GM23248 (cell line): ENCODE results near the gene TRIM17. TPM values are rescaled to one million over a fixed set of nuclear protein-coding genes. Genes with fewer than 3 reads are reported as not detected.

ENCODE experiments used
- DNase-seq: peaks from one replicate; pipeline ENCODE4 v3.0.0-alpha.2; 2015
- H2AFZ ChIP-seq: fragments of 200-600 bp; sonication (generic); 2 replicates; pipeline ENCODE4 v1.6.1; 2016; ENCODE audit warnings: antibody characterized with exemption
- H3F3A ChIP-seq: fragments of 200-600 bp; sonication (generic); 2 replicates; pipeline ENCODE4 v1.6.1; 2016; ENCODE audit warnings: mild to moderate bottlenecking, antibody characterized with exemption, mixed run types; ENCODE audit not compliant: insufficient read depth
- H3K27ac ChIP-seq: fragments of 200-600 bp; sonication (generic); 2 replicates; pipeline ENCODE4 v1.5.1; 2016; ENCODE audit warnings: mild to moderate bottlenecking
- H3K27me3 ChIP-seq: fragments of 200-600 bp; sonication (generic); replicated peaks from 2 replicates; pipeline ENCODE4 v1.6.1; 2016; ENCODE audit warnings: mild to moderate bottlenecking; ENCODE audit not compliant: insufficient read depth
- H3K36me3 ChIP-seq: fragments of 200-600 bp; sonication (generic); 2 replicates; pipeline ENCODE4 v1.6.1; 2016; ENCODE audit warnings: low read depth, mild to moderate bottlenecking
- H3K4me1 ChIP-seq: fragments of 200-600 bp; sonication (generic); 2 replicates; pipeline ENCODE4 v1.6.1; 2016; ENCODE audit warnings: mild to moderate bottlenecking; ENCODE audit not compliant: insufficient read depth
- H3K4me2 ChIP-seq: fragments of 200-600 bp; sonication (generic); one replicate; pipeline ENCODE4 v1.6.1; 2016; ENCODE audit warnings: mild to moderate bottlenecking; ENCODE audit not compliant: unreplicated experiment
- H3K4me3 ChIP-seq: fragments of 200-600 bp; sonication (generic); 2 replicates; pipeline ENCODE4 v1.5.1; 2016; ENCODE audit warnings: mild to moderate bottlenecking
- H3K79me2 ChIP-seq: fragments of 200-600 bp; sonication (generic); 2 replicates; pipeline ENCODE4 v1.6.1; 2016; ENCODE audit warnings: mild to moderate bottlenecking; ENCODE audit not compliant: insufficient read depth
- H3K9ac ChIP-seq: fragments of 200-600 bp; sonication (generic); 2 replicates; pipeline ENCODE4 v1.6.1; 2016; ENCODE audit warnings: mild to moderate bottlenecking
- H3K9me2 ChIP-seq: fragments of 200-600 bp; sonication (generic); 2 replicates; pipeline ENCODE4 v1.6.1; 2016; ENCODE audit warnings: mixed run types, mild to moderate bottlenecking, moderate library complexity; ENCODE audit not compliant: insufficient read depth
- H3K9me3 ChIP-seq: fragments of 200-600 bp; sonication (generic); one replicate; pipeline ENCODE4 v1.6.1; 2017; ENCODE audit warnings: low read depth
- H4K20me1 ChIP-seq: fragments of 200-600 bp; sonication (generic); 2 replicates; pipeline ENCODE4 v1.6.0; 2016; ENCODE audit not compliant: insufficient read depth
- EZH2 ChIP-seq: fragments of 200-600 bp; sonication (generic); IDR thresholded peaks from 2 replicates; pipeline ENCODE4 v1.6.1; 2018; ENCODE audit warnings: antibody characterized with exemption, mild to moderate bottlenecking; ENCODE audit not compliant: insufficient read depth, poor library complexity, severe bottlenecking
- EZH2phosphoT487 ChIP-seq: fragments of 200-600 bp; sonication (generic); IDR thresholded peaks from 2 replicates; pipeline ENCODE4 v1.6.1; 2018; ENCODE audit warnings: antibody characterized with exemption, moderate library complexity, mild to moderate bottlenecking, low read depth; ENCODE audit not compliant: insufficient read depth
- WGBS, 2 experiments: methylation state at CpG; one replicate each; pipeline ENCODE4 v1.1.6; 2015 to 2017; ENCODE audit warnings: low lambda C conversion rate in 2 of 2, low coverage in 1 of 2; ENCODE audit errors: missing lambda C conversion rate in 2 of 2; 5-methylcytosine and 5-hydroxymethylcytosine counted together
- in situ Hi-C: fragments of 300-500 bp; cut with MboI; formaldehyde crosslinking; loops from 2 replicates; pipeline ENCODE4 v1.15.0; 2020
- polyA plus RNA-seq: library from polyadenylated mRNA; unstranded; fragments of >200 nt; fragmentation: Nextera tagmentation; extraction: Ambion mirVana; gene quantifications from 2 replicates; pipeline ENCODE4 v1.2.1, GENCODE V29; 2016
- total RNA-seq: library from RNA; depleted of rRNA; stranded (reverse); fragments of >200 nt; shearing (Covaris generic); gene quantifications from 2 replicates; pipeline ENCODE4 v1.2.3, GENCODE V29; 2014; rRNA removed

TRIM17 gene
- total RNA-seq, result not detected in 2 replicates
- polyA plus RNA-seq, result 0.26 and 0.43 TPM in 2 replicates

DNA sequence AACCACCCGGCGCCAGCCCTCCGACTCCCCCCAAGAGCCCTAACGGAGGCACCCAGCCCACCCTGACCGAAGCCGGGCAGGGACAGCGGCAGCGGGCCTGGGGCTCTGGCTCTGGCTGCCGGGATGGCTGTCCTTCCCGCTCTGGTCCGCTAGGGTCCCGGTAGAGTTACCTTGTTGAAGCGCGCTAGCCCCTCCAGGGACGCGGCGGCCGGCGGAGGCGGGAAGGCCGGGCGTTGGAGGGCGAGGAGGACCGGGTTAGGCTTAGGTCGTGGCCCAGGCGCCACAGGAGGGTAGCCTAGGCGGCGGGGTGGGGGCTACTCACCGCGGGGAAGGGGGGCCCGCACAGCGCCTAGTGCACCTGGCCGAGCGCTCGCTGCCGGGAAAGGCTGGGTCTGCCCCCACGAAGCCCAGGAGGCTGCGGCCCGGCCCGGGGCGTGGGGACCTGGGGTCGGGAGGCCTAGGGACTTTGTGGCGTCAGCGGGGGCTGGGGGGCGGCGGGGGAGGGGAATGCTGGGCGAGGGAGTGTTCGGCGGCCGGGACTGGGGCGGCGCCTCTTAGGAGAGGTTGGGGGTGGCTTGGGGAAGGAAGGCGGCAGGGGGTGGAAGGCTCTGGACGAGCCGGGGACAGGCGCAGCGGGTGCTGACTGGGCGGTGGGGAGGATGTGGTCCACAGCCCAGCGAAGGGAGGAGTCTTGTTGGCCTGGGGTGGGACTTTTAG lies at the start of gene TRIM17:
TSS of gene TRIM17 (minus strand) at position 645 of the 717 bp plus-strand sequence. CDS start 1,789 bp downstream, outside the sequence.
- H3K9me3 ChIP-seq, result no peaks in the 10 kb centered on the region
- H3F3A ChIP-seq, result no peaks in the 10 kb centered on the region
- peaks cover 13% of the 10 kb centered on the region for H3K27me3 ChIP-seq
- peak; percentile 37 for DNase-seq
- H3K27ac ChIP-seq, result no peak within 1 kb of the TSS
- no peaks in the 10 kb centered on the region for H3K79me2 ChIP-seq
- H3K9me2 ChIP-seq, result no peaks in the 10 kb centered on the region
- no peak within 1 kb of the TSS for H2AFZ ChIP-seq
- WGBS, 2 experiments, result 2 to 3% methylated on average over 28 to 55 of the region's 59 CpGs
- peaks cover 5% of the 10 kb centered on the region; the same call in 1 of the 2 replicates for H3K4me1 ChIP-seq
- peak within 1 kb of the TSS; percentile 53 for H3K4me3 ChIP-seq
- H3K4me2 ChIP-seq, result peak within 1 kb of the TSS; percentile 48
- no peak within 1 kb of the TSS for H3K9ac ChIP-seq
- no peaks in the 10 kb centered on the region for H3K36me3 ChIP-seq
- no peak for TF ChIP-seq EZH2phosphoT487
- no peak for TF ChIP-seq EZH2
- in situ Hi-C loops, result no loop called here
- no peaks in the 10 kb centered on the region for H4K20me1 ChIP-seq

DNA sequence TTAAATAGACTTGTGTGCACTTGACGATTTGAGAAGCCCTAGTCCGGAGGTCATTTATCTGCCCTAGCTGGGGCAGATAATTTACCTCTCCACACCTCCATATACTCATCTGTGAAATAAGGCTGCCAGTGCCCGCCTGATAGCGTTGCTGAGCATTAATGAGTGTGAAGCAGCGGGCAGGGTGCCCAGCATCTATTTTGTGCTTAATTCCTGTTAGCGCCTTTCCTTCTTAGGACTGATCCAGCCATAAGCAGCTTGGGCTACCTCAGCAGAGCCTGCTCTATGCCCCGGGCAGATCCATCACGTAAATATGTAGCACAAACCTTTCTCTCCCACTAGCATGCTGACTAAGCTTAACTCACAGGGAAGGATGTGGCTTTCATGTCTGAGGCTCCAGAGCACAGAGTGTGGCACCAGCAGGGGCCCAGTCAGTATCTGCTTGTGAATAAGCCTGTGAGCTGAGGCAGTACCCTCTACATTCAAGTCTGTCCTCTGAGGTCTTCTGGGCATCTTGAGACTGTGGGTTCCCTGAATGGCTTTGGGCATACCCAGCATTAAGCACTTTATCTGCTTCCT lies 49.0 kb upstream of the TRIM17 start:
- no peaks in the 10 kb centered on the region for H3F3A ChIP-seq
- H3K4me1 ChIP-seq, result 0 out of 2 replicates have a peak, but pooled peaks cover 3% of the 10 kb centered on the region
- H3K27me3 ChIP-seq, result peaks cover 87% of the 10 kb centered on the region
- no peaks in the 10 kb centered on the region for H3K79me2 ChIP-seq
- H3K9me3 ChIP-seq, result no peaks in the 10 kb centered on the region
- no peak overlapping the region for H3K9ac ChIP-seq
- H3K4me3 ChIP-seq, result no peak overlapping the region
- in situ Hi-C loops, result no loop called here
- TF ChIP-seq EZH2phosphoT487 (no peak), EZH2 (no peak)
- no peak overlapping the region for H2AFZ ChIP-seq
- WGBS, 2 experiments, result 48 to 59% methylated on average over 8 of the region's 8 CpGs
- no peaks in the 10 kb centered on the region for H3K9me2 ChIP-seq
- H4K20me1 ChIP-seq, result no peaks in the 10 kb centered on the region
- no peaks in the 10 kb centered on the region for H3K36me3 ChIP-seq
- no peak for DNase-seq
- H3K4me2 ChIP-seq, result no peak overlapping the region
- H3K27ac ChIP-seq, result no peak overlapping the region

DNA sequence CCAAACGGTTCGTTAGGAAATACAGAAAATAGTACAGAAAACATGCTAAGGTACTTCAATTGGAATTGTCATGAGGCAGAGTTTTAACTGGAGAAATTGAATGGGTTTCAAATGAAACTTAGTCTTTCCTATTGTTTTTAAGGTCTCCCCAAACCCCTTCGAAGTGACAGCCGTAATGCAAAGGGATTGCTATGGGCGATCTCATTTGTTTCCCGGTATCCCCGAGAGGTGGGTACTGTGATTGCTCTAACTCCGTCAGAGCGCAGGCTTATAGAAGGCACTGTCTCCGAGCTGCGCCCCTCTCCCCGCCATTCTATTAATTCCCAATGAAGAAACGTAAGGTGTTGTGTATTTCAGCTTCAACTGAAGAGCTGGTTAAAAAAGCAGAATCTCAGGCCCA lies 48.5 kb upstream of the TRIM17 start:
- Histone ChIP-seq H4K20me1 (no peaks in the 10 kb centered on the region), H3K27me3 (peaks cover 88% of the 10 kb centered on the region), H3K4me3 (peak overlapping the region; percentile 53; the same call in 1 of the 2 replicates), H3K4me2 (peak overlapping the region; percentile 71), H3K36me3 (no peaks in the 10 kb centered on the region), H3K9ac (no peak overlapping the region), H3K79me2 (no peaks in the 10 kb centered on the region), H3K27ac (no peak overlapping the region), H2AFZ (peak overlapping the region; percentile 75), H3K9me2 (no peaks in the 10 kb centered on the region), H3K9me3 (no peaks in the 10 kb centered on the region), H3F3A (no peaks in the 10 kb centered on the region), H3K4me1 (0 out of 2 replicates have a peak, but pooled peaks cover 3% of the 10 kb centered on the region)
- TF ChIP-seq EZH2 (peak; percentile 58), EZH2phosphoT487 (no peak)
- WGBS, 2 experiments, result 8 to 9% methylated on average over 13 of the region's 13 CpGs
- no peak for DNase-seq
- in situ Hi-C loops, result no loop called here

DNA sequence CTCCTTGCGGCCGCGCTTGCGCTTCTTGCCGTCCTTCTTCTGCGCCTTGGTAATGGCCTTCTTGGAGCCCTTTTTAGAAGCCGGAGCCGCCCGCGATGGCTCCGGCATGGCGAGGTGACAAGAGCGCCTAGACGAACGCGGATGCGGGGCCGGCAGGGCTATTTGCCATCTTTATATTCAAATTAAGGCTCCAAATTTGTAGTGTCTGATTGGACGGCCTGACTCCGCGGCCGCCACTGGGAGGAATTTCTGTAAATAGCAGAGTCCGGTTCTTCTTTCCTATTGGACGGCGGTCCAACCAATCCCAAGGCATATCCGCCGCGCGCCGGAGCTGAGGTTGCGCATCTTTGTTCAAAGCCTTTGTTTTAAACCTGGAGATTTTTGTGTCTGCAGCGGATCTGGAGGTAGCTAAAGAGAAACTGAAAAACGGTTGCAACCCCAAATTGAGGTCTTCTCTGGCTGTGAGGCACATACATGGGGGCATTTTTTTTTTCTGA lies 47.9 kb upstream of the TRIM17 start:
- Histone ChIP-seq H3K4me2 (peak overlapping the region; percentile 71), H3K4me3 (peak overlapping the region; percentile 53), H3F3A (no peaks in the 10 kb centered on the region; the same call in 1 of the 2 replicates), H3K4me1 (0 out of 2 replicates have a peak, but pooled peaks cover 5% of the 10 kb centered on the region), H3K9me2 (no peaks in the 10 kb centered on the region), H3K79me2 (no peaks in the 10 kb centered on the region), H4K20me1 (no peaks in the 10 kb centered on the region), H3K36me3 (no peaks in the 10 kb centered on the region), H3K27me3 (peaks cover 83% of the 10 kb centered on the region), H3K9ac (no peak overlapping the region), H3K9me3 (no peaks in the 10 kb centered on the region), H3K27ac (no peak overlapping the region), H2AFZ (peak overlapping the region; percentile 75)
- in situ Hi-C loops, result no loop called here
- peak; percentile 84 for DNase-seq
- TF ChIP-seq EZH2phosphoT487, result no peak
- TF ChIP-seq EZH2, result no peak
- WGBS, 2 experiments, result 5 to 6% methylated on average over 33 of the region's 33 CpGs
